Measurements from ENCODE around the gene FAM3A. TPM values are rescaled to one million over a fixed set of nuclear protein-coding genes. Genes with fewer than 3 reads are reported as not detected.

The FAM3A gene
- total RNA-seq, 1 donor from 2014 or later, result 39.7 TPM

DNA sequence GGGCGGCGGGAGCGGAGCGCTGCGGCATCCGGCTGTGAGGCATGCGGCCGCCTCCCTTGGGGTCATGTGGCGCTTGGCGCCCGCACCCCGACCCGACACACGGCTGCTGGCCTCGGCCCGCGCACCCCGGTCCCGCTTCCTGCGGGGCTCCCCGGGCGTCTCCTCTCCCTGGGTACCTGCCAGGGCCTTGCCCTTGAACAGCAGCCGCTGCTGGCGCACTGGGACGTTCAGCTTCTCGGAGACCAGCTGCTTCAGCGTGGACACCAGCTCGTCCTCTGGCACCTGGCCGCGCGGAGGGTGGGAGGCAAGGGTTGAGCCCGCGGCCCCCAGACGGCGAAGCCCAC is 30.0 kb downstream of the FAM3A start:
- peak overlapping the region; percentile 68 for H3K4me3 ChIP-seq
- H3K9me3 ChIP-seq, result no peaks in the 10 kb centered on the region
- H3K36me3 ChIP-seq, result peaks cover 14% of the 10 kb centered on the region
- no peaks in the 10 kb centered on the region for H3K27me3 ChIP-seq (ENCODE audit: low read depth)
- peaks cover 25% of the 10 kb centered on the region for H3K4me1 ChIP-seq
- no peak for ATAC-seq
- TF ChIP-seq, protein P1, sequence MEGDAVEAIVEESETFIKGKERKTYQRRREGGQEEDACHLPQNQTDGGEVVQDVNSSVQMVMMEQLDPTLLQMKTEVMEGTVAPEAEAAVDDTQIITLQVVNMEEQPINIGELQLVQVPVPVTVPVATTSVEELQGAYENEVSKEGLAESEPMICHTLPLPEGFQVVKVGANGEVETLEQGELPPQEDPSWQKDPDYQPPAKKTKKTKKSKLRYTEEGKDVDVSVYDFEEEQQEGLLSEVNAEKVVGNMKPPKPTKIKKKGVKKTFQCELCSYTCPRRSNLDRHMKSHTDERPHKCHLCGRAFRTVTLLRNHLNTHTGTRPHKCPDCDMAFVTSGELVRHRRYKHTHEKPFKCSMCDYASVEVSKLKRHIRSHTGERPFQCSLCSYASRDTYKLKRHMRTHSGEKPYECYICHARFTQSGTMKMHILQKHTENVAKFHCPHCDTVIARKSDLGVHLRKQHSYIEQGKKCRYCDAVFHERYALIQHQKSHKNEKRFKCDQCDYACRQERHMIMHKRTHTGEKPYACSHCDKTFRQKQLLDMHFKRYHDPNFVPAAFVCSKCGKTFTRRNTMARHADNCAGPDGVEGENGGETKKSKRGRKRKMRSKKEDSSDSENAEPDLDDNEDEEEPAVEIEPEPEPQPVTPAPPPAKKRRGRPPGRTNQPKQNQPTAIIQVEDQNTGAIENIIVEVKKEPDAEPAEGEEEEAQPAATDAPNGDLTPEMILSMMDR (IDR thresholded peaks at IDR 0.05), result no peak
- DNase-seq, result no peak
- intact Hi-C loops (cut with DNase I), result no loop called here
- H3K27ac ChIP-seq, result peak overlapping the region; percentile 87

DNA sequence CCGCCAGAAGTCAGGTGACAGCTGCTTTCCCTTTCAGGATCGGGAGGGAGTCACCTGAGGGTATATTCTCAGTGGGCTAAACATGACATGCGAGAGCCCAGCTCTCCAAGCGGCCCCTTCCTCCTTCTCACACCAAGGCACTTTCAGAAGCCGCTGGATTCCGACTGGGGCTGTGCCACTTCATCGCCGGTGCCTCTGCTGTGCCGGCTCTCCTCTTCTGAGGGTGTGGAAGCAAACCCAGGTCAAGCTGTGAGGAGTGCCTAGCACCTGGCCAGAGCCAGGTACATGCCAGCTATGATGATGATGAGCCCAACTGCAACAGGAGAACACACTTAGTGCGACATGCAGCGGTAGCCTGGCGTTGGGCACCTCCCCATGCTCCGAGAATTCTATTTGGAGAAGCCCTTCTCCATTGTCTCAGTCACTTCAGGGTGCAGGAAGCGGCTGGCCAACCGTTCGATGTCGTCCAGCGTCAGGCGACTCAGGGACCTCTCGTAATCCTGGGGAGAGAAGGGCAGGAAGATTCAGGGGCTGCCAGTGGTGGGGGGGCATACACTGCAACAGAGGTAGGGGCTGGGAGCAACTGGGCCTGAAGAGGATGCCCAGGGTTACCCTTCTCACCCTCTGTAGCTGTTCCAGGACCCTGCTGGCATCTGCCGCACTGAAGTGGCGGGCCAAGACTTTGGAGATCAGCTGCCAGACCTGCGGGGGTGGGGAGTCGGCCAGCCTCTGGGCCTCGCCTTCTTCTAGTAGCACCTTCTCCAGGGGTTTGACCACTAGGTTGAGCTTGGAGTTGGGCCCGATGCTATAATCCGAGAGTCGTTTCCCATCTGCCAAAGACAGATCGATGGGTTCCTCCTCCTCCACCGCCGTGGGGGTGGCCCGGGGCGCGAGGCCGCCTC is 30.6 kb downstream of the FAM3A start:
- TF ChIP-seq, protein P1 (IDR thresholded peaks at IDR 0.05), result no peak
- intact Hi-C loops (cut with DNase I), result no loop called here
- no peak for ATAC-seq
- peaks cover 25% of the 10 kb centered on the region for H3K4me1 ChIP-seq
- peaks cover 14% of the 10 kb centered on the region for H3K36me3 ChIP-seq
- peak overlapping the region; percentile 68 for H3K4me3 ChIP-seq
- no peaks in the 10 kb centered on the region for H3K9me3 ChIP-seq
- peak overlapping the region; percentile 87 for H3K27ac ChIP-seq
- DNase-seq, result no peak
- H3K27me3 ChIP-seq (ENCODE audit: low read depth), result no peaks in the 10 kb centered on the region

DNA sequence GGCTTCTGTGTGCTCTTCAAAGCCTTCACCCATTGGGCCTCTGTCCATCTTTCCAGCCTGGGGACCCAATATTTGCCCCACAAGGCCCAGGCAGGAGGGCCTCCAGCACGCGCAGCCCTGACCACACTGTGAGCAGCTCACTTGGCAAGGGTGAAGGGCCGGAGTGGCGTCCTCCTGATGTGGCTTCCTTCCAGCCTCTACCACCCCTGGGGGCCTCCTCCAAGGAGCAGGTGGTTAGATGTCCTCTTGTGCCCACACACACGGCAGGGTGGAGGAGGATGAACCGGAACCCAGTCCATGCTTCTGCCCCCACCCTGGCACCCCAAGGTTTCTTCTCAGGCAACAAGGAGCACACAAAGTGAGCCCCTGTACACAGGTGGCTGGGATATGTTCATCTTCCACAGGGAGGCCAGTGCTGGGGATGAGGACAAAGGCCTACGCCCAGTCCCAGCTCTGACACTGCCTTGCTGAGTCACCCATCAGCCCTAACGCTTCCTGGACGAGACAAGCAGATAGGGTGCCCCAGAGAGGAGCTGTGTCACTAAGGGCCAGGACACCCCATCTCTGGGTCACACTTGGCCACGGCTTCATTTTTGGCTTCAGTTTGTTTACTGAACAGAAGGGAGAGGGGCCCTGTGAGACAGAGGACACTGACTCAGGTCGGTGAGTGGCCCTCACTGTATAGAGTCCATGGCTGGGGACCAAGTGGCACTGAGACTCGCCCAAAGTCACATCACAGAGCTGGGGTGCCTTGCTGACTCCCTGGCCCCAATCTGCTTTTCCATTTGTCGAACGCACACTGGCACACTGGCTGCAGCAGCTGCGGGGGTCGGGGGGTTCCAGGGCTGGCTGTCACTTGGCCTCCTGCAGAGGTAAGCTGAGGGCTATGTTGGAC is 31.5 kb downstream of the FAM3A start:
- no peak for DNase-seq
- H3K4me3 ChIP-seq, result no peak overlapping the region
- peaks cover 27% of the 10 kb centered on the region for H3K4me1 ChIP-seq
- no peaks in the 10 kb centered on the region for H3K27me3 ChIP-seq (ENCODE audit: low read depth)
- ATAC-seq, result no peak
- H3K36me3 ChIP-seq, result peaks cover 14% of the 10 kb centered on the region
- TF ChIP-seq, protein P1 (IDR thresholded peaks at IDR 0.05), result no peak
- intact Hi-C loops (cut with DNase I), result no loop called here
- no peak overlapping the region for H3K27ac ChIP-seq
- no peaks in the 10 kb centered on the region for H3K9me3 ChIP-seq

DNA sequence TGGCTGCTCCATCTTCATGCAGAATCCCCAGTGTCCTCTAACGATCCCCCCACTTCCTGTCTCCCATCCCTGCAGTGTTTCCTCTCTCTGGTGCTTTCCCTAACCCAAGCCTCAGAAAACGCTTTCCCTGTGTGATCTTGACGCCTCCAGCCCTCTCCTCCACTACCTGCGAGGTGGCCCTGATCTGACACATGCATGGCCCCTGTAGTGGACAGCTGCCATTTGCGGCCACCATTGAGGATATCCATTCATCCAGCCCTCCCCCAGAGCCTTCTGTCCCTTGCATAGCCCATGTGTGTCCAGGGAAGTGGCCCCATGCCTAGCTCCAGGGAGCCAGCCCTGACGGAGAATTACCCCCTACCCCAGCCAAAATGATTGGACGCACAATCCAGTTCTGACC is 32.7 kb downstream of the FAM3A start:
- Histone ChIP-seq H3K4me3 (no peak overlapping the region), H3K27ac (no peak overlapping the region), H3K9me3 (no peaks in the 10 kb centered on the region), H3K36me3 (peaks cover 14% of the 10 kb centered on the region), H3K27me3 (ENCODE audit: low read depth) (no peaks in the 10 kb centered on the region), H3K4me1 (peaks cover 23% of the 10 kb centered on the region)
- intact Hi-C loops (cut with DNase I), result no loop called here
- no peak for DNase-seq
- no peak for ATAC-seq
- TF ChIP-seq, protein P1 (IDR thresholded peaks at IDR 0.05), result no peak

DNA sequence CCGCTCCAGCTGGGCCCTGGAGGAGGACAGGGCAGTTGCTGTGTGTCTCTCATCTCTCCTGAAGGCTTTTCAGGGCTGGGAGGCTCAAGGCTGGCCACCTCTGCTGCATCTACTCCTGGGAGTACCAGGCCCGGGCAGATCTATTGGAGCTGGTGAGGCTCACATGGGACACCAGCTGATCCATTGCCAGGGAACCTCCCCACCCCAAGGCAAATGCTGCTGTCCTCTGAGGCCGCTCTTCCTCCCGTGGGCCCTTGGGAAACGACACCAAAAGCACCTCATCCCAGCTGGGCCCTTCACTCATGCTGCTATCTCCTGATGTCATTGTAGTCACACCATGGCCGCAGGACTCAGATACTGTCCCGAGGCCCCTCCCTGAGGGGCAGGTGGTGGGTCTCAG is 33.2 kb downstream of the FAM3A start:
- TF ChIP-seq, protein P1 (IDR thresholded peaks at IDR 0.05), result no peak
- H3K4me3 ChIP-seq, result no peak overlapping the region
- H3K36me3 ChIP-seq, result peaks cover 14% of the 10 kb centered on the region
- no peak overlapping the region for H3K27ac ChIP-seq
- ATAC-seq (no peak), DNase-seq (no peak)
- intact Hi-C loops (cut with DNase I), result no loop called here
- H3K27me3 ChIP-seq (ENCODE audit: low read depth), result no peaks in the 10 kb centered on the region
- H3K9me3 ChIP-seq, result no peaks in the 10 kb centered on the region
- H3K4me1 ChIP-seq, result peaks cover 23% of the 10 kb centered on the region

All from lower lobe of right lung (tissue), 2 donors.